DND-41 (cell line): ENCODE data around the gene EBPL.

Experiments
- CTCF ChIP-seq: IDR thresholded peaks from 2 replicates; pipeline ENCODE4 v1.5.1; 2012; ENCODE audit warnings: borderline replicate concordance, low read length, moderate library complexity, mild to moderate bottlenecking; ENCODE audit not compliant: poor library complexity, severe bottlenecking; ENCODE audit errors: extremely low read depth
- EZH2 ChIP-seq: IDR thresholded peaks from 3 replicates; pipeline ENCODE4 v1.6.1; 2012; ENCODE audit warnings: borderline replicate concordance, low read depth, mild to moderate bottlenecking, moderate library complexity, low read length, inconsistent platforms; ENCODE audit not compliant: severe bottlenecking

DNA sequence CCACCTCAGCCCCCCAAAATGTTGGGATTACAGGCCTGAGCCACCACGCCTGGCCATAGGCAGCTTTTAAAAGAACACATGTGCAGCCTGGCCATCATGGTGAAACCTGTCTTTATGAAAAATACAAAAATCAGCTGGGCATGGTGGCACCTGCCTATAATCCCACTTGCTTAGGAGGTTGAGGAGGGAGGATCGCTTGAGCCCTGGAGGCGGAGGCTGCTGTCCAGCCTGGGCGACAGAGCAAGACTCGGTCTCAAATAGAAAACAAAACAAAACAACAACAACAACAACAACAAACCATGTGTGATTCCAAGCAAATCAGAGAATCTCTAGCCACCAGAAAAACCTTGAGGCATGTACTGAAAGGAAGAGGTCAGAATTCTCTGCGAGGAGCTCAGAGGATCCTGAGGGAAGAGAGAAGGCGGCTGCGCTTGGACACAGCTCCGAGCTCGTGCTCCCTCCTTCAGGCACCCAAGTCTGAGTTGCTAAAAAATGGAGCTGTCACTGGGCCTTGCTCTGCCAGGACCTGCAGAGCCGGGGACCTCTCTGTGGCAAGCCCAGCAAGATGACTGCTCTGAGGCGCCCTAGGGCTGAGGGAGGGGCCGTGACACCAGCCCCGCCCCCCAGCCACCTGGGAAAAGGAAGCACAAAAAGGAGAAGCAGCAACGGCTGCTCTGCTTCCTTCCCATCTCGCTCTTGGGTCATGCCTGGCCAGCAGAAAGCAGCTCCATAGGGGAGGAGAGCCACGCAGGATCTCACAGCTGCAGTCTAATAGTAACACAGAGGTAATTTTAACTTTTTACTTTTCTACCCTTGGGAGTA lies 63.2 kb downstream of the EBPL start, which contains the start of gene ARL11:
- TF ChIP-seq CTCF (no peak), EZH2 (no peak)
